Stimulated activated CD4-positive, alpha-beta T cell treated with anti-CD3 and anti-CD28 coated beads, TNF-alpha, amount 100 ng/mL, for 4 hours (primary cell): ENCODE results near the gene CYFIP2.

ENCODE experiments used
- DNase-seq, 3 experiments: peaks; one replicate each; pipeline ENCODE4 v3.0.0-alpha.2; 2020; ENCODE audit warnings: low read depth in 3 of 3

The CYFIP2 gene

DNA sequence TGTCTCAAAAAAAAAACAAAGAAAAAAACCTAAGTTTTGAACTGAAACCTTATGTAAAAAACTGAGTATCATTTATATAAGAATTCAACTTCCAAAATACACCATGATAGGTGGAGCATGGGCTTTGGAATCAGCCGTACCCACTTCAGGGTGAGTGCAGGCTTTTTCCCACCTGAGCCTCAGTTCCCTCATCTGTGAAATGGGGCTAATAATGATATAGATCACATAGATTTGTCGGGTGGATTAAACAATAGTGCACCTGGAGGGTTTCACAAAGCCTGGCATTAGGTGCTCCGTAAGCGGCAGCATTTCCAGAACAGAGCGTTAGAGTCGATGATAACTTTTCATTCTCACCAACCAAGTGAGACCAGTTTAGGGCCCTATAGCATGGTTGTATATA, 91.9 kb downstream of the CYFIP2 start:
- DNase-seq, result no peak

DNA sequence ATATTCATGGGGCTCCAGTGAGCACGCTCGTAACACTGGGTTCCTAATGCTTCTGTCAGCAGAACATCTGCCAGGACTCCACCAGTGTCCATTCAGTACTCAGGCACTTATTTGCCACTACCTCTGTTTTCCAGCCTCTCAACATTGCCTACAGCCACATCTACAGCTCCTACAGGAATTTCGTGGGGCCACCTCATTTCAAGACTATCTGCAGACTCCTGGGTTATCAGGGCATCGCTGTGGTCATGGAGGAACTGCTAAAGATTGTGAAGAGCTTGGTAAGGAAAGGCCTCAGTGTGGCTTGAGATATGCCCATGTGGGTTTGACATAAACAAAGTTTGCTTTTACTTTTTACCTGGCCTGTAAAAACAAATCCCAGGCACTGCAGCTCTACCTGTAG, 92.9 kb downstream of the CYFIP2 start:
- no peak for DNase-seq

DNA sequence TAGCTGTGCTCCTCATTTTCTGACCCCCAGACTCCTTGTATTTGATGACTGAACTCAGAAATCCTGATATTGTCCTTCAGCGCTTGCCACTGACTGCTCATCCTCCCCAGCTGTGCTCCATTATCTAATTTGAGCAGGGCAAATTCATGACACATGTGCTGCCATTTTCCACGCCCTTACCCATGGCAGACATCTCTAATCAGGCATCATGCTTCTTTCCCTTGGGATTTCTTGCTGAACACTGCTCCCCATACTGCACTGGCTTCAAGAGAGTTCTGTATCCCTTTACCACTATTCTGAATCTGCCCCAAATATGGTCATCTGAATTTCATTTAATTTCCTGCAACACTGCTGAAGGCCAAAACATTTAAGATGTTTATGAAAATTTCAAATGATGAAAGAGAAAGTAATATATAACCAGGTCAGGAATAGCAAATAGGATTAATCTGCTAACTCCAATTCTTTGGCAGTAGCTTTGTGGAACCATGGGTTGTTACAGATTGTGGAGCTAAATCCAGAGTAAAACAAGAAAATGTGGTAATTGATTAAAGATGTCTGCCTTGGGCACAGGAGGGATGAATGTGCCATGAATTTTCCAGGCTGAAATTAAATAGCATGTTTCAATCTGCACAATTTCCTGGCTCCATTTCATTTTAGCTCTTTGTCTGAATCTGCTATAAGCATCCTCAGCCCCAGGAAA, 93.6 kb downstream of the CYFIP2 start:
- DNase-seq, result no peak

DNA sequence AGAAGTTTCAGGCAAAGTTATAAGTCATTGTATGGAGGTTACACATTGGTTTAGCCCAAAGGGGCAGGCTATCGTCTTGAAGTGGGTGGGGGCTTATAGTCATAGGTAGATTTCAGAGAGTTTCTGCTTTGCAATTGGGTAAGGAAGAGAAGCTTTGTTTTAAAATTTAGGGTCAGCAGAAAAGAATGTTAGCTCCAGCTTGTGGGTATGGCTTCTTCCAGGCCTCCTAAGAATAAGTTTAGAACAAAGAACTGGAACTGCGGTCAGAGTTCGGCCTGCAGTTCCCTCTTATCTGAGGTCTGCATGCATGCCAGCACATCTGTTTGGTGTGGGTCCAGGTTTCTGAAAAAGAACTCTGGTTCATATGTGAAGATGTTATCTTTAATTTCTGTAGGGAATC, 96.1 kb downstream of the CYFIP2 start:
- DNase-seq, result no peak

DNA sequence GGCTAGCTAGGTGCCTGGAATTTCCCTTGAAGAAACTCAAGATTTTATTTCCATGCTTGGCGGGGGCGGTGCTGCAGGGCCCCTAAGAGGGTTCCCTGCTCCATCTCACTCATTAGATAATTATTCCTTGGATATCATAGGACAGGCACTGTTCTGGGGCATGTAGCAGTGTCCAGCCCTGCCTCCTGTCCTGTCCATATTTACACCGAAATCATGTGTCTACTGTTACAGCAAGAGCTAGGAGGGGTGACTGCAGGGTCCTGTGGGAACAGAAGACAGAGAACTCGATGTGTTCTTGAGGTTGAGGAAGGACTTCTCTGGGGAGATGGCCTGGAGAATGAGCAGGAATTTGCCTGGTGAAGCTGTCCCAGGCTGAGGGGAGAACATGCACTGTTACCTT, 96.6 kb downstream of the CYFIP2 start:
- no peak for DNase-seq

DNA sequence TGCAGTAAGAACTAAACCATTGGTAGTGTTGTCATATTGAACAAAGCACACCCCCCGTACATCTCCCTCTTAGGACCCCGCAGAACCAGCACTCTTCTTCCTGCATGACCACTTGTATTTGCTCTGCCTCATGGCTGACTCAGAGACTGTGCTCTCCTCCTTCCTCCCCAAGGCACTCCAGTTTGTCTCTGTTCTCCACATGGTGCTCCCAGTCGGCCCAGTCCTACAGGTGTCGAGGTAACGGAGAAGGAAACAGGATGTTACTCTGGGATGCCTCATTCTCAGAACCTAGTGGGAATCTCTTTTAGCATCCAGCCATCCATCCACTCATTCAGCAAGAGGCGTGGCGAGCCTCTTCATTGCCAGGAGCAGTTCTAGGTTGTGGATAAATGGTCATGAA, 97.1 kb downstream of the CYFIP2 start:
- no peak for DNase-seq

DNA sequence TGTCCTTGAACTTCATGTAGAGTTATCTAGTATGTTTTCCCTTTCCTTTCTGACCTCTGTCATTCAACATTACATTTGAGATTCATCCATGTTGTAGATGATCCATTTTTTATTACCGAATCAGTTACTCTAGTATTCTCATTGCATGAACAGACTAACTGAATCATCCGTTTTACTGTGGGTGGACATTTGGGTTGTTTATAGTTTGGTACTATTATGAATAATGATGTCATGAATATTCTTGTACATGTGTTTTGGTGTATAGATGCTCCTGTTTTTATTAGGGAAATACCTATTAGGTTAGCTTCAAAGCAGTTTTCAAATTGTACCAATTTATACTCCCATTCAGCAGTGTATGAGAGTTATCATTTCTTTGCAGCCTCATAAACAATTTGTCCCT, 99.8 kb downstream of the CYFIP2 start:
- no peak for DNase-seq

DNA sequence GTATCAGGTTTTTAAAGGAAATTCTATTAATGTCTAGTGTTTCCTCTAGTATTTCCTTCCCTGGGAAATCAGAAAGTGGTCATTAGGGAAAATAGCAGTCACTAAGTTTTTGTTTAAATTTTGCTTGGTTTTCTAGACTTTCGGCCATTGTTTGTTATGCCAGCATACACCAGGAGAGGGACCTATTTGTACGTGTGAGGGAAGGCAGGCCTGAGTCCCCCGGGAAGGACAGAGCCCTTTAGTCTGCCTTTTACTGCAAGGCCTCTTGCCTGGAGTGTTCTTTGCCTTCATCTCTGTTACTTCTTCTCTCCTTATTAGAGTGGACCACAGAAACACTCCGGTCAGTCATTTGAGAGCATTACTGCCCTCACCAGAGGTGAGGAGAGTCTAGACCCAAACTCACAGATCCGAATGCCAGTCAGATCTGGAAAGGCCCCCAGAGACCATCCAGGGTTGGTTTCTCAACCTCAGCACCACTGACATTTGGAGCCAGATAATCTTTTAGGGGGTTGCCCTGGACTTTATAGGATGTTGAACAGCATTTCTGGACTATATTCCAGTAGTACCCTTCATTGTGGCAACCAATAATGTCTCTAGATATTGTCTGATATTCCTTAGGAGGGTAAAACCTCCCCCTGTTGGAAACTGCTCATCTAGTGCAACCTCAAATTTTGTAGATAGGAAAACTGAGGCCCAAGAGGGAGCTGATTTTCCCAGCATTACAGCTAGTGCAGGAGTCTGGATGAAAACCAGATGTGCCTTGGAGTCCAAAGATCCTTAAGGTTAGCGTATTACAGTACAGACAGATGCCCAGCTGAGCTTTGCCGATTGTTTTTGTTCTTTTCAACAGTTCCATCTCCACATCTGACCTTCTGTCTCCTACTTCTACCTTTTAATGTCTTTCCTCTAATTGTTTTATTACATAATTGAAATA, 101.1 kb downstream of the CYFIP2 start:
- DNase-seq, result no peak

DNA sequence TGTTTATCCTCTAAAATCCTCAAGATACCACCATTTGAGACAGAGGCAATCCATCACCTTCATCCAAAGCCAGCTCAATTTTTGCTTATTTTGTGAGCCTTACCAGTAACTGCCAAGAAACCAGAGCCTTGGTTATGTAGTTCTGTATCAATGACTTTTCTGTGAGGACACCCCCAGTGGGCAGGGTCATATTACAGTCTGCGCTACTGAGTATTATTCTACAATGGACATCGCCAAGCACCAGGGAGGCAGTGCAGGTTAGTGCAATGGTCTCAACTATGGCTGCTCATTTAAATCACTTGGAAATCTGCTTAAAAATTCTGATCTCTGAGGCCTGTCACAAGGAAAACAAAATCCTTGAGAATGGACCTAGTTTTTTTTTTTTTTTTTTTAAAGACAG, 103.6 kb downstream of the CYFIP2 start:
- DNase-seq, result no peak

DNA sequence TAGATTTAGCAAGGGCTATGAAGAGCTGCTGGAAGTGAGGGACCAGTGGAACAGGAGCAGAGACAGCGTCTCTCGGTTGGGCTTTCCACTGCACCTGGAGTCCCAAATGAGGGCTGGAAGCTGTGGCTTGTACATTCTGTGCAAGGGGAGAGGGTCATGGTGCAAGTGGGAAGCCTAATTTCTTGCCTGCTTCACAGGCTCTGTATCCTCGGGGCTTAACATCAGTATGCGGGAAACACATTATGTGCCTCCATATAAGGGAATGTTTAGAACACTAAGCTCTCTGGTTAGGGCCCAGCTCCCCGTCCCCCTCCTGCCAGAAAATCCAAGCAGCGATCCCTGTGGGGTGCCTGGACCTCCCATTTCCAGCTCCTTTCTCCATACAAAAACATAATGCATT, 105.0 kb downstream of the CYFIP2 start:
- no peak for DNase-seq

DNA sequence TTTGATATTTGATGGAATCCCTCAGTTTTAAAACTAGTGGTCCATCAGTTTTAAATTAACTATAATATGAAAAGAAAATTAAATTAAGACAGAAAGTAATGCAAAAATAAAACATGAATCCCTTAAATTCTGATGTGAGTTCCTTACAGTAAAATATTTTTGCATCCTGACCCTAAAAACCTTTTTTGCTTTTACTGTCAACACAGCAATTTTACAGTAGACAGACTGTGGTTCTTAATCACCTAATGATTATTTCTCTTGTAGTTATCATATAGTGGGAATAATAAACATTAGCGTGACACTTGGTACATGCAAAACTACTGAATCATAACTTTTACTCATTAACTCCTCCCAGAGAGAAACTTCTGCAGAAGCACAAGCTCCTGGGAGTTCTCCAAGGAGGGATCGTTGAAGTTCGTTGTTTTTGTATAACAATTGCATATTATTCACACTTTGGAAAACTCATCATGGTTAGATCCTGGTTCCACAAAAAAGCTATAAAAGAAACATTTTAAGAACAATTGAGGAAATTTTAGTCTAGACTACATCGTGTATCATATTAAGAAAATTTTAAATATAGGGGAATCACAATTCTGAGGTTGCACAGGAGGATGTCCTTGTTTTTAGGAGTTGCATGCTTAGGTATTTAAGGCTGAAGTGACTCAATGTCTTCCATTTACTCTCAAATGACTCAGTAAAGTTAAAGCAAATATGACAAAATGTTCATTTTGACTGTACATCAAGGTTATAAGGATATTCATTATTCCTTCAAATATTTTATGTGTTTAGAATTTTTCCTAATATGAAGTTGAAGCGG, 105.9 kb downstream of the CYFIP2 start:
- DNase-seq, result no peak

DNA sequence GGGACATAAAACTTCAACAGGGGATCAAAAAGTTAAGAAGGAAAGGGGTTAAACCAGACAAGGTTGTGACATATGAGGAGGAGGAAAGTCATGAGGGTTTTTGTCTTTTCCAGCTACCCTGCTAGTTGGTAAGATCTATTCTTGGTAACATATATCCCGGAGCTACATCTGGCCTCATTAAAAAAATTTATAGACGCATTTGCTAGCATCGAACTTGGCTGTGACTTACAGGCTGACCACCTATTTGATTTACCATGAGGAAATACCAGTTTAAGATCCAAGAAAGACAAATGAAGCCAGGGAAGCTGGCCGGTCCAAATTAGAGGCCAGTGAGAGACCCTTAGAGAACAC, 106.5 kb downstream of the CYFIP2 start:
- DNase-seq, result no peak

DNA sequence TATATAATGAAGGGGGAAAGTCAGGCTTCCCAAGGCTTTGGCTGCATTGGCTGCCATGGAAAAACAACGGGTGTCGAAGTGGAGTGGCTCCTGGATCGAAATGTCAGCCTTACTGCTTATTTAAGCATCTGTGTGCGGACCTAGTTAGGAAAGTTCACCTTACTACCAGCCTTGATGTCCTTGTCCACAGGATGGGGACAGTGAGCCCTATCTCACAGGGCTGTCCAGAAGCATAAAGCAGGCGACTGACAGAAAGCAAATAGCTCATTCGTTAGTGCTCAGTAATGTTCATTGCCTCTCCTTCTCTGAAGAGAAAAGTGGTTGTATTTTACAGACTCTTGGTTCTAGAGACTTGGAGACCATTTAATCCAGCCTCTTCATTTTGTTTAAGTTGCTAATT, 112.6 kb downstream of the CYFIP2 start:
- no peak for DNase-seq

DNA sequence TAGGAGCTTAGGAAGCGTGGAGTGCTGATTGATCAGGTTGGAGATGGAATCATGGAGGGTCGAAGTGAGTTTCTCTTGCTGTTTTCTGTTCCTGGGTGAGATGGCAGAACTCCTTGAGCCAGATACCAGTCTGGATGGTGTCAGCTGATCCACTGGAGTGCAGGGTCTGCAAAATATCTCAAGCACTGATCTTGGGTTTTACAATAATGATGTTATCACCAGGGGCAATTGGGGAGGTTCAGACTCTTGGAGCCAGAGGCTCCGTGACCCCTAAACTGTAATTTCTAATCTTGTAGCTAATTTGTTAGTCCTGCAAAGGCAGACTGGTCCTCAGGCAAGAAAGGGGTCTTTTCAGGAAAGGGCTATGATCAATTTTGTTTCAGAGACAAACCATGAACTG, 114.1 kb downstream of the CYFIP2 start:
- no peak for DNase-seq

DNA sequence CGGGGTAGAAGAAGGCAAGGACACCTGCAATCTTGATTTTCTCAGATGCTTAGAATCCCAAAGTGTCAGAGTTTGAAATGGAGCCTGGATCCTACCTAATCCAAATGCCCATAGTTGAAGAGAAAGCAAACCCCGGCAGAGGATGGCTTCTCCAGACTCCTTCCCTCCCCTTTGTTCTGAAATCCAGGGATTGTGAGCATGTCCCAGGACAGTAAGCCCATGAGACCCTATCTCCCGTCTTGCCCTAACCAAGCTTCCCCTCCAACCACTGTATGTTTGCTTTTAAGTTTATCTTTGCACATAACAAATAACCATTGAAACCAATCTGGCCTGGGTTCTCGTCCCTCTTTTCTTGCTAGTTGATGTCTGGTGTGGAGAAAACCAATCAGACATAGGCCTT, 115.8 kb downstream of the CYFIP2 start:
- no peak for DNase-seq

DNA sequence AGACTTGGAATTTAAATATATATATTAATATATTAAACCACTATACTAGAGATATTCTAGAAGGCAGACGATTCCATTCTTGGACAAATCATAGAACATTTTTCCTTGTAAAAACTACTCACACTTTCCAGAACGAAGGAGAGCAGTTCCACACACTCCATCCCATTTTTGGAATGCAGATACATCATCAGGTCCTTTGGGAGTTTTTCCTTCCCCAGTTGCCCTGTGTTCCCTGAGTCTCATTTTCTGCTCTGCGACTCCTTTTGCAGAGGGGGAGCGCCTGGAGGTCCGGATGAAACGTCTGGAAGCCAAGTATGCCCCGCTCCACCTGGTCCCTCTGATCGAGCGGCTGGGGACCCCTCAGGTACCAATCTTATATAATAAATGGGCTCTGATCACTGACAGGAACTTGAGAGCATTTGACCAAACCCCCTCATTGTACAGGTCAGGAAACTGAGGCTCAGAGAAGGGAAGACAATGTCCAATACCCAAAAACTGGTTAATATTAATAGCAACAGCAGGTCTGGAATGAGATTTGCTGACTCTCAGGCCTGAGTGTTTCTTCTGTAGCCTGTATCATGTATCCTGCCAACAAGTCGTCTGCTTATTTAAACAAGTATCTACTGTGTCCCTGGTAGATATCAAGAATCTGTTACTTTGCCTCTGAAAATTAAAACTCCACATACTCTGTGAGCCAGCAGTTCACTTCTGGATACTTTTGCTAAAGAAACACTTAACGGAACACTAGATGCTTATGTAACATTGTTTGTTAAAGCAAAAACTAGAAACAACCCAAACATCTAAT, 117.3 kb downstream of the CYFIP2 start:
- DNase-seq, result no peak

DNA sequence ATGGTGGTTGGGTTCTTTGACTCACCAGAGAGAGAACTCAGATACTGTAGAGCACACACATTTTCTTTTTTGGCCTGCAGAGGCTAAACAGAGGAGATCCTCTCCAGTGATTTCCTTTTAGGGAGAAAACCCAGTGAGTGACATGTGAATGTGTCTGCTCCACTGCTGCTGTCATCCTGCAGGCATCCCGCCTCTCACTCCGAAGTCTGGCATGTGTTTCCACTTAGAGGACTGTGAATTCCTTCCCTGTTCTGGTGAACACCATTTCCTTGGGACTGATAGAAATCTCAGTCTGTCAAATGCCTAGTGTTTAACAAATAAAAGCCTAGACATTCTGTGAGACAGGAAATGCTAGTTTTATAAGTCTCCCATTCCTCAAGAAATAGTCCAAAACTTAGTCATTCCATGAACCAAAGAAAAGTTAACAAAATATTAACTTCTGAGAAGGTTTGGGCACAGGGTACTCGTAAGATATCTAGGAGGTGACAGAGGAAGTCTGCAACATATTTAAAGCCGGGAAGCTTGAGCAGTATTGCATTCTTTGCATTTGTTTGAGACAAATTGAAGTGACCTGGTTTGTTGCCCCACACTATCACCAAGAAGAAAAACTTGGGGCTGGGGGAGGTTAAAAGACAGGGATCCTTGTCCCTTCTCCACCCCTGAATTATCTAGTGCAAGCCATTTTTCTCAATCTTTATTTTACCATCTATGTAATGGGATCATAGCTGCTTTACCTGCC, 119.2 kb downstream of the CYFIP2 start:
- DNase-seq, result no peak

DNA sequence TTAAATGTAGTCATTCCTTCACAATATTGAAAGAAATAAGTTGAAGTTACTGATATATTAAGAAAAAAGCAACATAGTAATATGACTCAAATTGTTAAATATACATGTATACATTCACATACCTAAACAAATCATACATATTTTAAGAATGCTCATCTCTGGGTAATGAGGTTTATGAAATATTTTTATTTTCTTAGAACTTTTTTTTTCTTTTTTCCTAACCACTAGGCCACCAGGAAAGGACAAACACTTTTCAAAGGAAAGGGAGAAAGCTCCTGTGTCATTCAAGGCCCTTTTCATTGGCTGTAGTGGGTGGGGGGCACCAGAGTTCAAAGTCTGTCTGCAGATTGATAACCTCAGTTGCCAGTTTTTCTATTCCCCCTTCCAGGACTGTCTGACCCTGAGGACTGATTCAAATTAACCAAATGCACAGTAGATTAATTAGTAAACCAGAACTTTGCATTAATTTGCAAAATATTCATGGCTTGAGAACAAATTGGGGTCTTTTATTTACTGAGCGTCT, 121.2 kb downstream of the CYFIP2 start:
- no peak for DNase-seq

DNA sequence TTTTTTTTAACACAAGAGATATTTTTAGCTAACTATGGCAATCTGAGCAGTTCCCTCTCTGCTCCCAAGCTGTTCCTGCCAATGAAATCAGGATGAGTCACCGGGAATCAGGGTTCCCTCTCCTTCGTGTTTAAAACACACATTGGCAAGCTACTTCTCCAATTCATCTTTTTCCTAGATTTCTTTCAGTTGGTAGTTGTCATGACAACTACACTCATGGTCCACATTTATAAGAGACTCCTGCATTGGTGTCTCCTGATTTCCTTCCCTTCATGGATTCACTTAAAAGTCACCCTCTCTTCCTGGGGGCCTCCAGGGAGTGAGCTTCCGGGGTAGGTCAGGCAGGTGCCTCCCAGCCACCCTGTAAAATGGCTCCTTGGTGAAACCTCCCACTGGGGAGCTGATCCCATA, 121.8 kb downstream of the CYFIP2 start:
- DNase-seq, result no peak

DNA sequence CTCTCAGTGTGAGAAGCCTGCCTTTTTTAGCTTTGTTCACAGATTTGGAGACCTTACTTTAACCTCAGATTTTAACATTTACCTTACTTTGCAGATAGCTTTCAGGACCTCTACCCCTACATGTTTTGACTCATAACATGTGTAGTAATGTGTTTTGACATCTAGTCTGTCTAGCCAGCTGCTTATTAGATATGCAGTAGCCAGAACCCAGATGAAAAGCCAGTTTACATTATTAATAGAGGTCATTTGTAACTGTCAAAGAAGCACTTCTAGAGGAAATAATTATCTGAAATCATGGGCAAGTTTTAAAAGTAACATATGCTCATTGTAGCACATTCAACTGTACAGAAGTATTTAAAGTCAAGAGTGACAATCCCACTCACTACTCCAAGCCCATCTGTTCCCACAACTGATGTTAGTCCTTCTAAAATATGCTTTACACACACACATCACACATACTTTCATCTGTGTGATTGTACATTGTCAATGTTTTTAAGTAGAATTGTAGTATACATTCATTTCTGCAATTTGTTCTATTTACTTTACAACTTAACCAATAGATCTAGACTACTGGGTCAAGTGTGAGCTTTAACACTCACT, 122.3 kb downstream of the CYFIP2 start:
- DNase-seq, result no peak
